Duodenal mucosa (tissue), 2 donors: ENCODE measurements around the gene GNAL.
"Not testable (repeated sequence)": the region's sequence is repeated elsewhere in the genome, so short reads cannot be mapped to it uniquely, and the experiment has no call there.

ENCODE experiments used
- H3K27ac ChIP-seq: one replicate; pipeline ENCODE4 v1.7.0; 2013; ENCODE audit warnings: low read depth, low read length
- H3K27me3 ChIP-seq, 2 donors: one replicate each; pipeline ENCODE4 v1.7.0; 2013; ENCODE audit warnings: low read length in 2 of 2, control low read depth in 1 of 2; ENCODE audit not compliant: insufficient read depth in 2 of 2, control insufficient read depth in 1 of 2
- H3K36me3 ChIP-seq, 2 donors: one replicate each; pipeline ENCODE4 v1.7.0; 2013; ENCODE audit warnings: low read length in 2 of 2, control low read depth in 1 of 2; ENCODE audit not compliant: insufficient read depth in 2 of 2, control insufficient read depth in 1 of 2
- H3K4me1 ChIP-seq, 2 donors: one replicate each; pipeline ENCODE4 v1.7.0; 2013; ENCODE audit warnings: low read length in 2 of 2, control low read depth in 1 of 2; ENCODE audit not compliant: insufficient read depth in 2 of 2, control insufficient read depth in 1 of 2
- H3K4me3 ChIP-seq, 2 donors: one replicate each; pipeline ENCODE4 v1.7.0; 2013; ENCODE audit warnings: low read length in 2 of 2, low read depth in 1 of 2
- H3K9ac ChIP-seq, 2 donors: one replicate each; pipeline ENCODE4 v1.7.0; 2013; ENCODE audit warnings: low read length in 2 of 2, low read depth in 1 of 2
- H3K9me3 ChIP-seq, 2 donors: one replicate each; pipeline ENCODE4 v1.7.0; 2013; ENCODE audit warnings: low read length in 2 of 2, control low read depth in 1 of 2; ENCODE audit not compliant: control insufficient read depth in 1 of 2

GNAL gene

DNA sequence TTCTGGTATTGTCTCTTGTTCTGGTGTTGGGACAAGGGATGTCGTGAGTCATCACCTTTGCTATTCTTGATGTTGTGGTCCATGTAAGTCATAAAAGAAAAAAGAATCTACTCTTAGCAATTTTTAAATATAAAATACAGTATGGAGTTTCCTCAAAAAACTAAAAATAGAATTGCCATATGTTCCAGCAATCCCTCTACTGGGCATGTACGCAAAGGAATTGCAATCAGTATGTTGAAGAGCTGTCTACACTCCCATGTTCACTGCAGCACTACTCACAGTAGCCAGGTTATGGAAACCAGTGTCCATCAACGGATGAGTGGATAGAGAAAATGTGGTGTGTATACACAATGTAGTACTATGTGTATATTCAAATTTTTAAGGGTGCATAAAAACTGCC, 10.9 kb upstream of the GNAL start:
- H3K4me1 ChIP-seq = no peaks in the 10 kb centered on the region

DNA sequence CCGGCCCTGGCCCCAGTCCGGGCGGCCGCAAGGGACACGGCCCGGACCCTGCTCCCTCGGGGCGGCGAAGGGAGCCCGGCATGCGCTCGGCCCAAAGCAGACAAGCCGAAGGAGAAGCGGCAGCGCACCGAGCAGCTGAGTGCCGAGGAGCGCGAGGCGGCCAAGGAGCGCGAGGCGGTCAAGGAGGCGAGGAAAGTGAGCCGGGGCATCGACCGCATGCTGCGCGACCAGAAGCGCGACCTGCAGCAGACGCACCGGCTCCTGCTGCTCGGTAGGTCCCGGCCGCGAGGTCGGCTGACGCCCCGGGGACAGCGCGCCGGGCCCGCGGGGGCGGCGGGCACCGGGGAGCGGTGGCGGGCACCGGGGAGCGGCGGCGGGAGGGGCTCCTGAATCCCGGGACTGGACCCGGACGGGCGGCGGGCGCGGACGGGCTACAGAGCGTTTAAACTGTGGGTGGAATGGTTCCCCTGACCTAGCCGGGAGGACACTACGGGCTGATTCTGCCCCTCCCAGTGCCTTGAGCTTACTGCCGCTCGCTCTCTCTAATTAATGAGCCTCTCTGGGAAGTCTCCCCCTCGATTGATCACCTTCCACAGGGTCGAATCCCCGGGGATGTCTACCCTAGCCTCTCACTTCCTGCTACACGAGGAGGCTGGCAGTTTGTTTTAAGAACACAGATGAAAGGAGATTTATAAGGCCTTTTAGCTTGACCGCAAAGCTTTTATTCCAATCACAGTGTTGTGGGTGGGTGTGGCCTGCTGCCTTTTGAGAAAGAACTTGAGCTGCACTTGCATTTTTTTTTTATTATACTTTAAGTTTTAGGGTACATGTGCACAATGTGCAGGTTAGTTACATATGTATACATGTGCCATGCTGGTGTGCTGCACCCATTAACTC, 853 bp downstream of the GNAL start:
- H3K36me3 ChIP-seq = no peaks in the 10 kb centered on the region
- peaks cover 0 to 2% of the 10 kb centered on the region in 2 donors for H3K9me3 ChIP-seq
- peak overlapping the region; percentile 46 to 69 for H3K4me3 ChIP-seq
- no peak overlapping the region for H3K9ac ChIP-seq
- H3K4me1 ChIP-seq = peaks cover 0 to 9% of the 10 kb centered on the region in 2 donors
- H3K27me3 ChIP-seq = peaks cover 10 to 16% of the 10 kb centered on the region in 2 donors
- no peak overlapping the region for H3K27ac ChIP-seq

More for the DNA sequence above, 10.9 kb upstream of the GNAL start:
- H3K27ac ChIP-seq = no peak overlapping the region
- no peaks in the 10 kb centered on the region for H3K9me3 ChIP-seq
- H3K36me3 ChIP-seq = no peaks in the 10 kb centered on the region
- no peak overlapping the region for H3K9ac ChIP-seq
- H3K4me3 ChIP-seq = no peak overlapping the region
- H3K27me3 ChIP-seq = peaks cover 4 to 7% of the 10 kb centered on the region in 2 donors

DNA sequence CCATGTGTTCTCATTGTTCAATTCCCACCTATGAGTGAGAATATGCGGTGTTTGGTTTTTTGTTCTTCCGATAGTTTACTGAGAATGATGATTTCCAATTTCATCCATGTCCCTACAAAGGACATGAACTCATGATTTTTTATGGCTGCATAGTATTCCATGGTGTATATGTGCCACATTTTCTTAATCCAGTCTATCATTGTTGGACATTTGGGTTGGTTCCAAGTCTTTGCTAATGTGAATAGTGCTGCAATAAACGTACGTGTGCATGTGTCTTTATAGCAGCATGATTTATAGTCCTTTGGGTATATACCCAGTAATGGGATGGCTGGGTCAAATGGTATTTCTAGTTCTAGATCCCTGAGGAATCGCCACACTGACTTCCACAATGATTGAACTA, 1.6 kb downstream of the GNAL start:
- peaks cover 10 to 16% of the 10 kb centered on the region in 2 donors for H3K27me3 ChIP-seq
- not testable (repeated sequence) for H3K27ac ChIP-seq, H3K4me1 ChIP-seq, H3K9ac ChIP-seq, H3K36me3 ChIP-seq, H3K4me3 ChIP-seq, H3K9me3 ChIP-seq

DNA sequence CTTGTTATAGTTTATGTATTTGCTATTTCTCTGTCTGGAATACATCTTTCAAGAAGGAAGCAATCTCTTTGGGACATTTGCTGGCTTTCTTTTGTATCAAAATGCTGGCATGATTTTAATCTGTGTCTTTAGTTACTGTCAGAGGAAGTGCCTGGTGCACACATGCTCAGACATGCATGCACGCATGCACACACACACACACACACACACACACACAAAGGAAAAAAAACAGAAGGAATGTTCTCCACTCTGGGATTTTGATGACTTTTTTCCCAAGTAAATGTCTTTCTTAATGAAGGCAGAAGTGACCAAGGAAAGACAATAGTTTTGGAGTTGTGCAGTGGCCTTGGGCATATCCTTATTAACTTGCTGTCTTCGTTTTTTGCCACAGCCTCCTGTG, 6.7 kb downstream of the GNAL start:
- H3K27ac ChIP-seq = no peak overlapping the region
- no peak overlapping the region for H3K4me3 ChIP-seq
- no peaks in the 10 kb centered on the region for H3K36me3 ChIP-seq
- H3K9ac ChIP-seq = no peak overlapping the region
- peaks cover 4 to 6% of the 10 kb centered on the region in 2 donors for H3K27me3 ChIP-seq
- H3K9me3 ChIP-seq = no peaks in the 10 kb centered on the region
- no peaks in the 10 kb centered on the region for H3K4me1 ChIP-seq

DNA sequence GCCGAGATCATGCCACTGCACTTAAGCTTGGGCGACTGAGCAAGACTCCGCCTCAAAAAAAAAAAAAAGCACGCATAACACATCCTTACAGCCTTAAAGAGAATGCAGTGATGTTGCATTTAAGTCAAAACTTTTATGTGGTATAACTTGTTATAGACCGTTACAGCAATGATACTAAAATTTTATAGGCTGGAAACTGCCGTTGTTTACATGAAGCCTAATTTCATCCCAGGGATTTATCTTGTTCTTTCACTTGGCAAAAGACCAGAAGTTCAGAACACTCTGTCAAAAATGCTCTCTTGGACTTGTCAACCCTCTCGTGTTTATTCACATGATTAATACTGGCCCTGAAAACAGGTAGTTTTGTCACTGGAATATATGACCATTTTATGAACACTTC, 7.4 kb downstream of the GNAL start:
- H3K4me1 ChIP-seq = no peaks in the 10 kb centered on the region
- no peak overlapping the region for H3K27ac ChIP-seq
- H3K27me3 ChIP-seq = peaks cover 4 to 6% of the 10 kb centered on the region in 2 donors
- H3K36me3 ChIP-seq = no peaks in the 10 kb centered on the region
- no peak overlapping the region for H3K4me3 ChIP-seq
- H3K9me3 ChIP-seq = no peaks in the 10 kb centered on the region
- no peak overlapping the region for H3K9ac ChIP-seq

DNA sequence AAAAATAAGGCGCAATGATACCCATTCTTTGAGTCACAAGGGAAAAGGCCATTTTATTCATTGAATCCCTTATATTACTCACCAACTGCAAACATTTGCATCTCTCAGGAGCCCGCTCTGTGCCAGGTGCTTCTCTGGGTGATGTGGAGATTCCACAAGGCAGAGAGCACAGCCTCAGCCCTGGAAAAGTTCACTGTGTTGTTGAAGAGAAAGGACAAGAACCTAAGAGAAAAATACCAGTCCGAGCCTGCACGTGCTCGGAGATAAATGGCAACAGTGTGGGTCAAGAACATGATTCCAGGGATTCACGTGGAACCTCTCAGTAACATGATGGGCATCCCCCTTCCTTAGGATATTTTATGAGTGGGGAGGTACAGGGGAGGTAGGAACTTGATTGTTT, 11.8 kb downstream of the GNAL start:
- H3K9me3 ChIP-seq = no peaks in the 10 kb centered on the region
- H3K27me3 ChIP-seq = no peaks in the 10 kb centered on the region
- H3K4me1 ChIP-seq = no peaks in the 10 kb centered on the region
- no peak overlapping the region for H3K4me3 ChIP-seq
- no peak overlapping the region for H3K9ac ChIP-seq
- H3K36me3 ChIP-seq = no peaks in the 10 kb centered on the region
- no peak overlapping the region for H3K27ac ChIP-seq

DNA sequence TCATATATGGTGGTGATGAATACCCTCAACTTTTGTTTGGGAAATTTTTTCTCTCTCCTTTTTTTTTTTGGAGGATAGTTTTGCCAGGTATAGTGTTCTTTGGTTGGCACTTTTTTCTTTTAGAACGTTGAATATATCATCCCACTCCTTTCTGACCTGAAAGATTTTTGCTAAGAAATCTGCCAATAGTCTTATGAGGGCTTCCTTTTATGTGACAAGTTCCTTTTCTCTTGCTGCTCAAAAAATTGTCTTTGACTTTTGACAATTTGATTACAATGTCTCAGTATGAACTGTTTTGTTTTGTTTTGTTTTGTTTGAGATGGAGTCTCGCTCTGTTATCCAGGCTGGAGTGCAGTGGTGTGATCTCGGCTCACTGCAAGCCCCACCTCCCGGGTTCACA, 21.5 kb downstream of the GNAL start:
- Histone ChIP-seq H3K27me3 (no peaks in the 10 kb centered on the region), H3K36me3 (no peaks in the 10 kb centered on the region), H3K4me1 (no peaks in the 10 kb centered on the region), H3K9me3 (no peaks in the 10 kb centered on the region), H3K27ac (no peak overlapping the region), H3K9ac (no peak overlapping the region), H3K4me3 (no peak overlapping the region)

DNA sequence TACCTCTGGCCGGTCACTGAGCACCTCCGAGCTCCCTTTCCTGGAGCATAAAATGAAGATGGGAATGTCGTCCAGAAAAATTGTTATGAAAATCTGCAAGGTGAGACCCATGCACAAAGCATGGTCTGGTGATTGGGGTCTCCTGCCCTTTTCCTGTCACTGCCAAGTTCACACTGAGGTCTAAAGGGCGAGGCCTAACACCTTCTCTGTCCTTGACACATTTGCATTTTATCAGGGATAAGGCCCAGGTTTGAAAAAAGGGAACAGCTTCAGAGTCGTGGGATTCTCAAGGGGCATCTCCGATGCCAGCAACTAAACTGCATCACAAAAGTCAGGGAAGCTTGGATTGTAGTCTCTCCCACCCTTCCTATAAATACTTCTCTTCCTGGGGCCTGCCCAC, 24.7 kb downstream of the GNAL start:
- Histone ChIP-seq H3K27ac (no peak overlapping the region), H3K4me3 (no peak overlapping the region)

DNA sequence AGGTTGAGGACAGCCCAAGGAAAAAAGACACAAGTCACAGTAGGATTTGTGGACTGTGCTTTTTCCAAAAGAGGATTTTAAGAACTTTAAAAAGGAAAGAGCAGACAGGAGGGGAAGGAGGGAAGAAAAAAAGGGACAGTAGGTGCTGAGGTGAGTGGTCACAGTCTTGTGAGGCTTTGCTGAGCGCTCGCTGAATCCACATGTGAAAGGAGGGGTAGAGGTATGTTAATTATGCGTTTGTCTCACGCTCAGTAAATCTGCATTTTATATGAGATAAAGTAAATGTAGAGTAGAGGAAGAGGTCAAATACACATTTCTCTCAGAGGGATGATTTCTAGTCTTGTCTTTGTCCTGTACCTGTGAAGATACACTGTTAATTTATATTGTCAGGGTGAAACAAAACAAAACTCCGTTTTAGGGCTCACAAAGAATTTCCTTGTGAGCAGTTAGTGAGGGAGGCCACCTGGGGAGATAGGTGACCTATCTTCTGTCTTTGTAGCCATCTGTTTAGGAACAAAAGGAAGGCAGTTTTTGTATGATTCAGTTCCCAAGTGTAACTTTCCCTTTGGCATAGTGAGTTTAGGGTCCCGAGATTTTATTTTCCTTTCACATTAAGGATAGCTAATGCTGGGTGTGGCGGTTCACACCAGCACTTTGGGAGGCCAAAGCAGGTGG, 25.3 kb downstream of the GNAL start:
- Histone ChIP-seq H3K4me1 (no peaks in the 10 kb centered on the region), H3K9me3 (no peaks in the 10 kb centered on the region), H3K36me3 (no peaks in the 10 kb centered on the region), H3K9ac (no peak overlapping the region), H3K4me3 (no peak overlapping the region), H3K27me3 (no peaks in the 10 kb centered on the region), H3K27ac (no peak overlapping the region)

More for the DNA sequence above, 24.7 kb downstream of the GNAL start:
- Histone ChIP-seq H3K36me3 (no peaks in the 10 kb centered on the region), H3K27me3 (no peaks in the 10 kb centered on the region), H3K9me3 (no peaks in the 10 kb centered on the region), H3K9ac (no peak overlapping the region), H3K4me1 (no peaks in the 10 kb centered on the region)

DNA sequence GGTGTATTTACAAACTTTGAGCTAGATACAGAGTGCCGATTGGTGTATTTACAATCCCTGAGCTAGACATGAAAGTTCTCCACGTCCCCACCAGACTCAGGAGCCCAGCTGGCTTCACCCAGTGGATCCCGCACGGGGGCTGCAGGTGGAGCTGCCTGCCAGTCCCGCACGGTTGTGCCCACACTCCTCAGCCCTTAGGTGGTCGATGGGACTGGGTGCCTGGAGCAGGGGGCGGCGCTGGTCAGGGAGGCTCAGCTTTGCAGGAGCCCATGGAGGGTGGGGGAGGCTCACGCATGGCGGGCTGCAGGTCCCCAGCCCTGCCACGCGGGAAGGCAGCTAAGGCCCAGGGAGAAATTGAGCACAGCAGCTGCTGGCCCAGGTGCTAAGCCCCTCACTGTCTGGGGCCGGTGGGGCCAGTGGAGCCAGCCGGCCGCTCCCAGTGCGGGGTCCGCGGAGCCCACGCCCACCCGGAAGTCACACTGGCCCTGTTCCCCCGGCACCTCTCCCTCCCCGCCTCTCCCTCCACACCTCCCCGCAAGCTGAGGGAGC, 27.8 kb downstream of the GNAL start:
- H3K4me3 ChIP-seq, H3K36me3 ChIP-seq: not testable (repeated sequence)

More for the DNA sequence above, 27.8 kb downstream of the GNAL start:
- H3K4me1 ChIP-seq, H3K9ac ChIP-seq, H3K27ac ChIP-seq, H3K9me3 ChIP-seq, H3K27me3 ChIP-seq: not testable (repeated sequence)
